ENCODE results near the gene ZIM2.

DNA sequence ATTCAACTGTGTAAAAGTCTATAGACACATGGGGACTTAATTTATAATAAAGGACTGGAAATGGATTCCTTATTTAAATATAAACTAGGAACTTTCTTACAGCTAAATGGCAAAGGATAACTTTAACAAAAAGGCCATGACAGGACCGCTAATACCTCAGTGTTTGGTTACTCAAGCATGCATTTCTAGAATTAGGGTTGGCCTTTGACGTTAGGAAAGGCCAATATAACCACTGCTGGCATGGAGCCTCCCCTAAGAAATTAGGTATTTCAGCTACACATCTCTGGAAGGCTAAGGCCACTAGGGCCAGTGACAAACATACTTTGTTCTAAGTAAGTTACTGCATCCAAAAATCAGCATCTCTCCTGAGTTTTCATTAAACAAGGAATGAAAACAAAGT, 9.3 kb downstream of the ZIM2 start:
- no peak for TF ChIP-seq POLR2A (IDR thresholded peaks at IDR 0.05)
- TF ChIP-seq, protein P1, sequence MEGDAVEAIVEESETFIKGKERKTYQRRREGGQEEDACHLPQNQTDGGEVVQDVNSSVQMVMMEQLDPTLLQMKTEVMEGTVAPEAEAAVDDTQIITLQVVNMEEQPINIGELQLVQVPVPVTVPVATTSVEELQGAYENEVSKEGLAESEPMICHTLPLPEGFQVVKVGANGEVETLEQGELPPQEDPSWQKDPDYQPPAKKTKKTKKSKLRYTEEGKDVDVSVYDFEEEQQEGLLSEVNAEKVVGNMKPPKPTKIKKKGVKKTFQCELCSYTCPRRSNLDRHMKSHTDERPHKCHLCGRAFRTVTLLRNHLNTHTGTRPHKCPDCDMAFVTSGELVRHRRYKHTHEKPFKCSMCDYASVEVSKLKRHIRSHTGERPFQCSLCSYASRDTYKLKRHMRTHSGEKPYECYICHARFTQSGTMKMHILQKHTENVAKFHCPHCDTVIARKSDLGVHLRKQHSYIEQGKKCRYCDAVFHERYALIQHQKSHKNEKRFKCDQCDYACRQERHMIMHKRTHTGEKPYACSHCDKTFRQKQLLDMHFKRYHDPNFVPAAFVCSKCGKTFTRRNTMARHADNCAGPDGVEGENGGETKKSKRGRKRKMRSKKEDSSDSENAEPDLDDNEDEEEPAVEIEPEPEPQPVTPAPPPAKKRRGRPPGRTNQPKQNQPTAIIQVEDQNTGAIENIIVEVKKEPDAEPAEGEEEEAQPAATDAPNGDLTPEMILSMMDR (IDR thresholded peaks at IDR 0.05): no peak

Measured in right lobe of liver (tissue), 4 donors.